ENCODE data around the gene LRIG2. TPM values are rescaled to one million over a fixed set of nuclear protein-coding genes. Genes with fewer than 3 reads are reported as not detected.

LRIG2 gene
- total and polyA plus RNA-seq, 2 experiments from 2014 or later = 10.0 to 40.4 TPM

DNA sequence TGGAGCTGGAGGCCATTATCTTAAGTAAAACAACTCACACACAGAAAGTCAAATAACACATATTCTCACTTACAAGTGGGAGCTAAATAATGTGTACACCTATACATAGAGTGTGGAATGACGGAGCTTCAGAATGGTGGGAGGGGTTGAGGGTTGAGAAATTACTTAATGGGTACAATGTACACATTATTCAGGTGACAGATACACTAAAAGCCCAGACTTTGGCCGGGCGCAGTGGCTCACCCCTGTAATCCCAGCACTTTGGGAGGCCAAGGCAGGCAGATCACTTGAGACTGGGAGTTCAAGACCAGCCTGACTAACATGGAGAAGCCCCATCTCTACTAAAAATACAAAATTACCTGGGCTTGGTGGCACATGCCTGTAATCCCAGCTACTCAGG lies 24.9 kb upstream of the LRIG2 start:
- Histone ChIP-seq H3K9me2 (ENCODE audit: insufficient read depth) (no peaks in the 10 kb centered on the region), H3K79me2 (replicated peaks; ENCODE audit: insufficient read depth) (no peaks in the 10 kb centered on the region), H3K4me3 (no peak overlapping the region), H4K20me1 (replicated peaks; ENCODE audit: insufficient read depth) (no peaks in the 10 kb centered on the region), H3K4me1 (ENCODE audit: insufficient read depth) (peaks cover 24% of the 10 kb centered on the region), H3K4me2 (no peak overlapping the region), H3F3A (replicated peaks; ENCODE audit: low read depth) (0 out of 2 replicates have a peak, but pooled peaks cover 4% of the 10 kb centered on the region), H2AFZ (no peak overlapping the region), H3K27ac (ENCODE audit: low read depth) (no peak overlapping the region), H3K27me3 (ENCODE audit: insufficient read depth) (no peaks in the 10 kb centered on the region), H3K36me3 (ENCODE audit: insufficient read depth) (no peaks in the 10 kb centered on the region)
- no peak for ATAC-seq
- Mint-ChIP-seq H3K36me3 (ENCODE audit: low read depth) (no peaks in the 10 kb centered on the region), H3K27ac (no peak overlapping the region), H3K4me3 (no peak overlapping the region), H3K4me1 (peaks cover 31% of the 10 kb centered on the region), H3K27me3 (ENCODE audit: insufficient read depth, low read depth, poor library complexity) (peaks cover 9% of the 10 kb centered on the region), H3K9me3 (no peaks in the 10 kb centered on the region)
- TF ChIP-seq, protein P1, sequence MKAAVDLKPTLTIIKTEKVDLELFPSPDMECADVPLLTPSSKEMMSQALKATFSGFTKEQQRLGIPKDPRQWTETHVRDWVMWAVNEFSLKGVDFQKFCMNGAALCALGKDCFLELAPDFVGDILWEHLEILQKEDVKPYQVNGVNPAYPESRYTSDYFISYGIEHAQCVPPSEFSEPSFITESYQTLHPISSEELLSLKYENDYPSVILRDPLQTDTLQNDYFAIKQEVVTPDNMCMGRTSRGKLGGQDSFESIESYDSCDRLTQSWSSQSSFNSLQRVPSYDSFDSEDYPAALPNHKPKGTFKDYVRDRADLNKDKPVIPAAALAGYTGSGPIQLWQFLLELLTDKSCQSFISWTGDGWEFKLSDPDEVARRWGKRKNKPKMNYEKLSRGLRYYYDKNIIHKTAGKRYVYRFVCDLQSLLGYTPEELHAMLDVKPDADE (IDR thresholded peaks at IDR 0.05) = no peak
- TF ChIP-seq NANOG (IDR thresholded peaks at IDR 0.05; ENCODE audit: borderline replicate concordance) = no peak
- TF ChIP-seq ZNF114 (CRISPR knock-in tag; IDR thresholded peaks at IDR 0.05) = no peak
- no peak for TF ChIP-seq JUNB (IDR thresholded peaks at IDR 0.05; ENCODE audit: unreplicated experiment)
- no peak for DNase-seq (ENCODE audit: low spot score)

DNA sequence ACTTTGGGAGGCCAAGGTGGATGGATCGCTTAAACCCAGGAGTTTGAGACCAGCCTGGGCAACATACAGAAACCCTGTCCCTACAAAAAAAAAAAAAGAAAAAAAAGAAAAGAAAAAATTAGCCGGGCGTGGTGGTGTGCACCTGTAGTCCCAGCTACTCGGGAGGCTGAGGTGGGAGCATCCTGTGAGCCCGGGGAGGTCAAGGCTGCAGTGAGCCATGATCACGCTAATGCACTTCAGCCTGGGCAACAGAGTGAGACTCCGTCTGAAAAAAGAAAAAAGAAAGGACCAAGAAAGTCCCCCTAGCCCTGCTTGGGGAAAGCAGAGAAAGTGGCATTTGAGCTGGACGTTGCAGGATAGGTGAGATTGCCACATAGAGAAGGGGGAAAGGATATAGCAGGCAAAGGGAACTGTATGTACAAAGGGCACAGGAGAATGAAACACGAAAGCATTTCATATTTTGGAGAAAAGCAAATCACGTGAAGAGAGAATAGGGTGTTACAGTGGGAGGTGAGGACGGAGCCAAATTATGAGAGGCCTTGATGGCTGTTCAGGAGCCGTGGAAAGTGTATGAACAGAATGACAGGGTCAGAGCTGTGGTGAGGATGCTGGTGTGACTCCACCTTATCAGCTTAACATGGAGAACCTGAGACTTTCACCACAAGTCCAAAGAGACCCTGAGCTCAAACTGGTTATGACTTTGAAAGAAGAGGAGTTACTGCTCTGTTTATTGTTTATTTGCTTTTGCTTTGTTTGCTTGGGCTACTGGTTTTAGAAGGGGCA lies 19.5 kb upstream of the LRIG2 start:
- peak overlapping the region; percentile 23; the same call in 1 of the 3 replicates for H3K4me3 Mint-ChIP-seq
- no peaks in the 10 kb centered on the region for H3K9me2 ChIP-seq (ENCODE audit: insufficient read depth)
- H3K4me1 ChIP-seq (ENCODE audit: insufficient read depth) = peaks cover 34% of the 10 kb centered on the region
- no peaks in the 10 kb centered on the region for H4K20me1 ChIP-seq (replicated peaks; ENCODE audit: insufficient read depth)
- peak overlapping the region; percentile 34; the same call in 1 of the 2 replicates for H2AFZ ChIP-seq
- 0 out of 2 replicates have a peak, but pooled peaks cover 4% of the 10 kb centered on the region for H3F3A ChIP-seq (replicated peaks; ENCODE audit: low read depth)
- ATAC-seq = no peak
- peaks cover 6% of the 10 kb centered on the region for H3K27me3 Mint-ChIP-seq (ENCODE audit: insufficient read depth, low read depth, poor library complexity)
- H3K27me3 ChIP-seq (ENCODE audit: insufficient read depth) = no peaks in the 10 kb centered on the region
- H3K79me2 ChIP-seq (replicated peaks; ENCODE audit: insufficient read depth) = no peaks in the 10 kb centered on the region
- peaks cover 26% of the 10 kb centered on the region for H3K4me1 Mint-ChIP-seq
- H3K4me3 ChIP-seq = no peak overlapping the region
- peak overlapping the region; percentile 37 for H3K27ac Mint-ChIP-seq
- H3K36me3 ChIP-seq (ENCODE audit: insufficient read depth) = no peaks in the 10 kb centered on the region
- H3K4me2 ChIP-seq = 0 out of 2 replicates have a peak overlapping the region, but pooled peaks have one; percentile 54
- no peaks in the 10 kb centered on the region for H3K9me3 Mint-ChIP-seq
- no peaks in the 10 kb centered on the region for H3K36me3 Mint-ChIP-seq (ENCODE audit: low read depth)
- H3K27ac ChIP-seq (ENCODE audit: low read depth) = peak overlapping the region; percentile 50
- DNase-seq (ENCODE audit: low spot score) = no peak
- TF ChIP-seq, protein P2, sequence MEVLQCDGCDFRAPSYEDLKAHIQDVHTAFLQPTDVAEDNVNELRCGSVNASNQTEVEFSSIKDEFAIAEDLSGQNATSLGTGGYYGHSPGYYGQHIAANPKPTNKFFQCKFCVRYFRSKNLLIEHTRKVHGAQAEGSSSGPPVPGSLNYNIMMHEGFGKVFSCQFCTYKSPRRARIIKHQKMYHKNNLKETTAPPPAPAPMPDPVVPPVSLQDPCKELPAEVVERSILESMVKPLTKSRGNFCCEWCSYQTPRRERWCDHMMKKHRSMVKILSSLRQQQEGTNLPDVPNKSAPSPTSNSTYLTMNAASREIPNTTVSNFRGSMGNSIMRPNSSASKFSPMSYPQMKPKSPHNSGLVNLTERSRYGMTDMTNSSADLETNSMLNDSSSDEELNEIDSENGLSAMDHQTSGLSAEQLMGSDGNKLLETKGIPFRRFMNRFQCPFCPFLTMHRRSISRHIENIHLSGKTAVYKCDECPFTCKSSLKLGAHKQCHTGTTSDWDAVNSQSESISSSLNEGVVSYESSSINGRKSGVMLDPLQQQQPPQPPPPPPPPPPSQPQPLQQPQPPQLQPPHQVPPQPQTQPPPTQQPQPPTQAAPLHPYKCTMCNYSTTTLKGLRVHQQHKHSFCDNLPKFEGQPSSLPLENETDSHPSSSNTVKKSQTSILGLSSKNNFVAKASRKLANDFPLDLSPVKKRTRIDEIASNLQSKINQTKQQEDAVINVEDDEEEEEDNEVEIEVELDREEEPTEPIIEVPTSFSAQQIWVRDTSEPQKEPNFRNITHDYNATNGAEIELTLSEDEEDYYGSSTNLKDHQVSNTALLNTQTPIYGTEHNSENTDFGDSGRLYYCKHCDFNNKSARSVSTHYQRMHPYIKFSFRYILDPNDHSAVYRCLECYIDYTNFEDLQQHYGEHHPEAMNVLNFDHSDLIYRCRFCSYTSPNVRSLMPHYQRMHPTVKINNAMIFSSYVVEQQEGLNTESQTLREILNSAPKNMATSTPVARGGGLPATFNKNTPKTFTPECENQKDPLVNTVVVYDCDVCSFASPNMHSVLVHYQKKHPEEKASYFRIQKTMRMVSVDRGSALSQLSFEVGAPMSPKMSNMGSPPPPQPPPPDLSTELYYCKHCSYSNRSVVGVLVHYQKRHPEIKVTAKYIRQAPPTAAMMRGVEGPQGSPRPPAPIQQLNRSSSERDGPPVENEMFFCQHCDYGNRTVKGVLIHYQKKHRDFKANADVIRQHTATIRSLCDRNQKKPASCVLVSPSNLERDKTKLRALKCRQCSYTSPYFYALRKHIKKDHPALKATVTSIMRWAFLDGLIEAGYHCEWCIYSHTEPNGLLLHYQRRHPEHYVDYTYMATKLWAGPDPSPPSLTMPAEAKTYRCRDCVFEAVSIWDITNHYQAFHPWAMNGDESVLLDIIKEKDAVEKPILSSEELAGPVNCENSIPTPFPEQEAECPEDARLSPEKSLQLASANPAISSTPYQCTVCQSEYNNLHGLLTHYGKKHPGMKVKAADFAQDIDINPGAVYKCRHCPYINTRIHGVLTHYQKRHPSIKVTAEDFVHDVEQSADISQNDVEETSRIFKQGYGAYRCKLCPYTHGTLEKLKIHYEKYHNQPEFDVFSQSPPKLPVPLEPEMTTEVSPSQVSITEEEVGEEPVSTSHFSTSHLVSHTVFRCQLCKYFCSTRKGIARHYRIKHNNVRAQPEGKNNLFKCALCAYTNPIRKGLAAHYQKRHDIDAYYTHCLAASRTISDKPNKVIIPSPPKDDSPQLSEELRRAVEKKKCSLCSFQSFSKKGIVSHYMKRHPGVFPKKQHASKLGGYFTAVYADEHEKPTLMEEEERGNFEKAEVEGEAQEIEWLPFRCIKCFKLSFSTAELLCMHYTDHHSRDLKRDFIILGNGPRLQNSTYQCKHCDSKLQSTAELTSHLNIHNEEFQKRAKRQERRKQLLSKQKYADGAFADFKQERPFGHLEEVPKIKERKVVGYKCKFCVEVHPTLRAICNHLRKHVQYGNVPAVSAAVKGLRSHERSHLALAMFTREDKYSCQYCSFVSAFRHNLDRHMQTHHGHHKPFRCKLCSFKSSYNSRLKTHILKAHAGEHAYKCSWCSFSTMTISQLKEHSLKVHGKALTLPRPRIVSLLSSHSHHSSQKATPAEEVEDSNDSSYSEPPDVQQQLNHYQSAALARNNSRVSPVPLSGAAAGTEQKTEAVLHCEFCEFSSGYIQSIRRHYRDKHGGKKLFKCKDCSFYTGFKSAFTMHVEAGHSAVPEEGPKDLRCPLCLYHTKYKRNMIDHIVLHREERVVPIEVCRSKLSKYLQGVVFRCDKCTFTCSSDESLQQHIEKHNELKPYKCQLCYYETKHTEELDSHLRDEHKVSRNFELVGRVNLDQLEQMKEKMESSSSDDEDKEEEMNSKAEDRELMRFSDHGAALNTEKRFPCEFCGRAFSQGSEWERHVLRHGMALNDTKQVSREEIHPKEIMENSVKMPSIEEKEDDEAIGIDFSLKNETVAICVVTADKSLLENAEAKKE (CRISPR knock-in tag; IDR thresholded peaks at IDR 0.05) = no peak
- TF ChIP-seq NANOG (IDR thresholded peaks at IDR 0.05; ENCODE audit: borderline replicate concordance) = no peak
- TF ChIP-seq, protein P3, sequence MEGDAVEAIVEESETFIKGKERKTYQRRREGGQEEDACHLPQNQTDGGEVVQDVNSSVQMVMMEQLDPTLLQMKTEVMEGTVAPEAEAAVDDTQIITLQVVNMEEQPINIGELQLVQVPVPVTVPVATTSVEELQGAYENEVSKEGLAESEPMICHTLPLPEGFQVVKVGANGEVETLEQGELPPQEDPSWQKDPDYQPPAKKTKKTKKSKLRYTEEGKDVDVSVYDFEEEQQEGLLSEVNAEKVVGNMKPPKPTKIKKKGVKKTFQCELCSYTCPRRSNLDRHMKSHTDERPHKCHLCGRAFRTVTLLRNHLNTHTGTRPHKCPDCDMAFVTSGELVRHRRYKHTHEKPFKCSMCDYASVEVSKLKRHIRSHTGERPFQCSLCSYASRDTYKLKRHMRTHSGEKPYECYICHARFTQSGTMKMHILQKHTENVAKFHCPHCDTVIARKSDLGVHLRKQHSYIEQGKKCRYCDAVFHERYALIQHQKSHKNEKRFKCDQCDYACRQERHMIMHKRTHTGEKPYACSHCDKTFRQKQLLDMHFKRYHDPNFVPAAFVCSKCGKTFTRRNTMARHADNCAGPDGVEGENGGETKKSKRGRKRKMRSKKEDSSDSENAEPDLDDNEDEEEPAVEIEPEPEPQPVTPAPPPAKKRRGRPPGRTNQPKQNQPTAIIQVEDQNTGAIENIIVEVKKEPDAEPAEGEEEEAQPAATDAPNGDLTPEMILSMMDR (conservative IDR thresholded peaks at IDR 0.05; ENCODE audit: low read depth in 2 of 2) = no peak
- no peak for TF ChIP-seq ZNF114 (CRISPR knock-in tag; IDR thresholded peaks at IDR 0.05)
- no peak for TF ChIP-seq JUNB (IDR thresholded peaks at IDR 0.05; ENCODE audit: unreplicated experiment)
- TF ChIP-seq STAT1 (IDR thresholded peaks at IDR 0.05; ENCODE audit: unreplicated experiment) = no peak
- no peak for TF ChIP-seq ZNF331 (CRISPR knock-in tag; IDR thresholded peaks at IDR 0.05; ENCODE audit: low read depth)
- no peak for TF ChIP-seq CREB1 (CRISPR knock-in tag; IDR thresholded peaks at IDR 0.05; ENCODE audit: low read depth)
- no peak for TF ChIP-seq EZH2phosphoT487 (IDR thresholded peaks at IDR 0.05; ENCODE audit: unreplicated experiment)
